ENCODE measurements around the gene CA5B.
"Not testable (repeated sequence)": the region's sequence is repeated elsewhere in the genome, so short reads cannot be mapped to it uniquely, and the experiment has no call there.

The CA5B gene

GRCh38 chrX:15748841-15749240 is 10.8 kb downstream of the CA5B start:
- H3K4me1 ChIP-seq (ENCODE audit: control insufficient read depth, insufficient read depth, low read length, poor library complexity, severe bottlenecking) = peaks cover 44% of the 10 kb centered on the region
- no peak for DNase-seq
- no peaks in the 10 kb centered on the region for H3K9me3 ChIP-seq (ENCODE audit: control insufficient read depth, low read length)
- peak overlapping the region; percentile 98 for H3K27ac ChIP-seq (ENCODE audit: insufficient read depth, low read length, poor library complexity, severe bottlenecking)
- no peaks in the 10 kb centered on the region for H3K36me3 ChIP-seq (ENCODE audit: control insufficient read depth, insufficient read depth, low read length)
- no peaks in the 10 kb centered on the region for H3K27me3 ChIP-seq (replicated peaks; ENCODE audit: control insufficient read depth, insufficient read depth, low read length, poor library complexity, severe bottlenecking)
- H3K4me3 ChIP-seq (ENCODE audit: insufficient read depth, low read depth, low read length, poor library complexity, severe bottlenecking) = no peak overlapping the region

DNA sequence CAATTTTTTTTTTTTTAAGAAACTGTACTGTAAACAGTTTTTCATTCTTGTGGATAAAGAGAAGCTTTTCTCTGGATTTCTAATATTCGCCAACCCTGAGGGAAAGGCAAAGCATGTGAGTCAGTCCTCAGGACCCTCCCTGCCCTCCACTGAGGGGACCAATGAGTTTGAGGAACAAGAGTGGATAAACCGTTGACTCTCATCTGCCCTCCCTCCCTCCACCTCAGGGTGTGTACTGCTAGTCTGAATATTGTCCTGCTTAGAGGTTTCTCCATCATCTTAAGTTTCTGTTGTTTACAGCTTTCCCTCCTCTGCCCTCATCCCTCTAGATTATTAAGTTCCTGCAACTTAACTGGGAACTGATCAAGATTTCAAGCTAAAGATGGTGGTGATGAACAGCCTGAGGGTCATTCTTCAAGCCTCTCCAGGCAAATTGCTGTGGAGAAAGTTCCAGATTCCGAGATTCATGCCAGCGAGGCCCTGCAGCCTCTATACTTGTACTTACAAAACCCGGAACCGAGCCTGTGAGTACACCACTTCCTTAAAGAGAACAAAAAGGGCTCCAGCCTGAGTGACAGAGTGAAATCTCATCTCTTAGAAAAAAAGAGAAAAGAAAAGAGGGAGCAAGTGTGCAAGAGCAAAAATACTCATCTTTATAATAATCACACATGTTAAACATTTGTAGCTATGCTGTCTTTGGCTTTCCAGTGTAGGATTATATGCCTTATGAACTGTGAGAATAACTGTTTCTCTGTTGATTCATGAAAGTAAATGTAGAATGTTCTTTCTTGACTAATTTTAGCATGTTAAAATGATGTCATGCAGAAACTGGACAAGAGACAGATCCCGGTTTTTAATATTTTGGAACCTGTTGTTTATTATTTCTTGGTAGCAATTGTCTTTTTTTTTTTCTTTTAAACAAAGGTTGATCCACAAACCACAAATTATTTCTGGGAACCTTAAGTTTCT is 11.9 kb downstream of the CA5B start:
- H3K4me3 ChIP-seq (ENCODE audit: insufficient read depth, low read depth, low read length, poor library complexity, severe bottlenecking) = peak overlapping the region; percentile 25
- H3K4me1 ChIP-seq (ENCODE audit: control insufficient read depth, insufficient read depth, low read length, poor library complexity, severe bottlenecking) = peaks cover 54% of the 10 kb centered on the region
- H3K27ac ChIP-seq (ENCODE audit: insufficient read depth, low read length, poor library complexity, severe bottlenecking) = peak overlapping the region; percentile 98
- no peaks in the 10 kb centered on the region for H3K9me3 ChIP-seq (ENCODE audit: control insufficient read depth, low read length)
- H3K27me3 ChIP-seq (replicated peaks; ENCODE audit: control insufficient read depth, insufficient read depth, low read length, poor library complexity, severe bottlenecking) = no peaks in the 10 kb centered on the region
- DNase-seq = peak in 2 of 3 donors; percentile 11 to 12
- H3K36me3 ChIP-seq (ENCODE audit: control insufficient read depth, insufficient read depth, low read length) = no peaks in the 10 kb centered on the region

DNA sequence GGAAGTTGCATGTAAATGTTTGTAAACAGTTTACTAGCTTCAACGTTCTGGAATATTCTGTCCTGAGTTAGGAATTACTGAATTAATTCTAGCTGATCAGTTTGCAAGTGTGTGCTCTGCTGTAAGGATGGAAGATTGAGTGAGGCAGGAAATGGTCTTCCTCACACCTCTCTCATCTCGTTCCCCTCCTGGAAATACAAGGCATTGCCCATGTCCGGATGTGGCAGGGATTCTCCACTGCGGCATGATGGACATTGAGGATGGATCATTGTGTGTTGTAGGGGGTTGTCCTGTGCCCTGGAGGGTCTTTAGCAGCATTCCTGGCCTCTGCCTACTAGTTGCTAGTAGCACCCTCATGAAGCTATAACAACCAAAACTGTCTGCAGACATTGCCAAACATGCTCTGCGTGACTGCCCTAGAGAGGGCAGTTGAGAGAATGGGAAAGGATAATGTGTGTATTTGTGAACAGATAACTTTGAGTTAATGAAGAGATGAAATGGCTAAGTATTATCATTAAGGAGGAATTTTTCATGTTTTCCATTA is 12.6 kb downstream of the CA5B start:
- Histone ChIP-seq H3K4me1 (ENCODE audit: control insufficient read depth, insufficient read depth, low read length, poor library complexity, severe bottlenecking) (peaks cover 61% of the 10 kb centered on the region), H3K36me3 (ENCODE audit: control insufficient read depth, insufficient read depth, low read length) (no peaks in the 10 kb centered on the region), H3K27ac (ENCODE audit: insufficient read depth, low read length, poor library complexity, severe bottlenecking) (peak overlapping the region; percentile 98), H3K9me3 (ENCODE audit: control insufficient read depth, low read length) (no peaks in the 10 kb centered on the region), H3K4me3 (ENCODE audit: insufficient read depth, low read depth, low read length, poor library complexity, severe bottlenecking) (peak overlapping the region; percentile 25), H3K27me3 (replicated peaks; ENCODE audit: control insufficient read depth, insufficient read depth, low read length, poor library complexity, severe bottlenecking) (no peaks in the 10 kb centered on the region)
- no peak for DNase-seq

DNA sequence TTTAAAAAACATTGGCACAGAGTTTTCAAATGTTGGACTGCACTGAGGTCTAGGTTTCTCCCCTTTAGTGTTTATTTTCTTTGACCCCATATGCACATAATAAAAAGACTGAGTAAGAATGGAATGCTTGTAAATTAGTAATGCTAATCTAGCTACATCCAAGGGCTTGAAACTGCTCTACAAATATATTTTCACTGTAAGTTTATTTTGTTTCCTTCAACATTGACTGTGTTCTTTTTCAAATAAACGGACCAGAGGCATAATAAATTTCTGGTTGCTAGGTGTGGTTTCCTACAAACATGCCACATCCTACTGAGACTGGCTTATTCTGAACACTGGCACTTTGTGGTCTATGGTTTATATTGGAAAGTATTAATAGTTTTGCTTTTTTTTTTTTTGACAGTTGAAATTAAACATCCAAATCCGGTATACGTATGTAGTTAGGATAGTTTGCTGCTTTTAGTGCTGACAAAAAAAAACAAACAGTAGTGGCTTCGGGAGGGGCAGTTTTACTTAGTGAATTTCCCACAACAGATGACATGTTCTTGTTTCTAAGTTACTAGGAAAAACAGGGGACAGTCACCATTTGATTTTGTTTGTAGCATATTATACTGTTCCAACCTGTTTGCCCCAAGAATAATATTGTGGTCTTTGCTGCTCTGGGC is 13.2 kb downstream of the CA5B start:
- DNase-seq = peak in 2 of 3 donors; percentile 13 to 30
- Histone ChIP-seq H3K4me1 (ENCODE audit: control insufficient read depth, insufficient read depth, low read length, poor library complexity, severe bottlenecking) (peaks cover 60% of the 10 kb centered on the region), H3K4me3 (ENCODE audit: insufficient read depth, low read depth, low read length, poor library complexity, severe bottlenecking) (peak overlapping the region; percentile 25), H3K27me3 (replicated peaks; ENCODE audit: control insufficient read depth, insufficient read depth, low read length, poor library complexity, severe bottlenecking) (no peaks in the 10 kb centered on the region), H3K9me3 (ENCODE audit: control insufficient read depth, low read length) (no peaks in the 10 kb centered on the region), H3K27ac (ENCODE audit: insufficient read depth, low read length, poor library complexity, severe bottlenecking) (peak overlapping the region; percentile 98), H3K36me3 (ENCODE audit: control insufficient read depth, insufficient read depth, low read length) (no peaks in the 10 kb centered on the region)

GRCh38 chrX:15755091-15755490 is 17.0 kb downstream of the CA5B start:
- peak overlapping the region; percentile 98 for H3K27ac ChIP-seq (ENCODE audit: insufficient read depth, low read length, poor library complexity, severe bottlenecking)
- H3K4me1 ChIP-seq (ENCODE audit: control insufficient read depth, insufficient read depth, low read length, poor library complexity, severe bottlenecking) = peaks cover 61% of the 10 kb centered on the region
- H3K4me3 ChIP-seq (ENCODE audit: insufficient read depth, low read depth, low read length, poor library complexity, severe bottlenecking) = no peak overlapping the region
- no peaks in the 10 kb centered on the region for H3K36me3 ChIP-seq (ENCODE audit: control insufficient read depth, insufficient read depth, low read length)
- H3K9me3 ChIP-seq (ENCODE audit: control insufficient read depth, low read length) = no peaks in the 10 kb centered on the region
- no peak for DNase-seq
- no peaks in the 10 kb centered on the region for H3K27me3 ChIP-seq (replicated peaks; ENCODE audit: control insufficient read depth, insufficient read depth, low read length, poor library complexity, severe bottlenecking)

DNA sequence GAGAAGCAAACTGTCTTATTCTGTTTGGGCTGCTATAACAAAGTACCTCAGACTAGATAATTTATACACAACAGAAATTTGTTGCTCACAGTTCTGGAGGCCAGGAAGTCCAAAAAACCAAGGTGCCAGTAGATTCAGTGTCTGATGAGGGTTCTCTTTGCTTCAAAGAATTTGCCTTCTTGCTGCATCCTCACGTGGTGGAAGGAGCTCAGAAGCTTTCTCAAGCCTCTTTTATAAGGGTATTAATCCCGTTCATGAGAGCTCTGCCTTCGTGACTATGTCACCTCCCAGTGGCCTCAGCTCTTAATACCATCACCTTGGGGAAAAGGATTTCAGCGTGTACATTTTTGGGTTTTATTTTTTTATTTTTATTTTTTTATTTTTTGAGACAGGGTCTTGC is 20.1 kb downstream of the CA5B start:
- peaks cover 42% of the 10 kb centered on the region for H3K4me1 ChIP-seq (ENCODE audit: control insufficient read depth, insufficient read depth, low read length, poor library complexity, severe bottlenecking)
- DNase-seq = peak in 1 of 3 donors; percentile 25
- H3K9me3 ChIP-seq (ENCODE audit: control insufficient read depth, low read length) = no peaks in the 10 kb centered on the region
- H3K27ac ChIP-seq (ENCODE audit: insufficient read depth, low read length, poor library complexity, severe bottlenecking) = peak overlapping the region; percentile 61
- H3K4me3 ChIP-seq (ENCODE audit: insufficient read depth, low read depth, low read length, poor library complexity, severe bottlenecking) = no peak overlapping the region
- H3K27me3 ChIP-seq (replicated peaks; ENCODE audit: control insufficient read depth, insufficient read depth, low read length, poor library complexity, severe bottlenecking) = no peaks in the 10 kb centered on the region
- no peaks in the 10 kb centered on the region for H3K36me3 ChIP-seq (ENCODE audit: control insufficient read depth, insufficient read depth, low read length)

DNA sequence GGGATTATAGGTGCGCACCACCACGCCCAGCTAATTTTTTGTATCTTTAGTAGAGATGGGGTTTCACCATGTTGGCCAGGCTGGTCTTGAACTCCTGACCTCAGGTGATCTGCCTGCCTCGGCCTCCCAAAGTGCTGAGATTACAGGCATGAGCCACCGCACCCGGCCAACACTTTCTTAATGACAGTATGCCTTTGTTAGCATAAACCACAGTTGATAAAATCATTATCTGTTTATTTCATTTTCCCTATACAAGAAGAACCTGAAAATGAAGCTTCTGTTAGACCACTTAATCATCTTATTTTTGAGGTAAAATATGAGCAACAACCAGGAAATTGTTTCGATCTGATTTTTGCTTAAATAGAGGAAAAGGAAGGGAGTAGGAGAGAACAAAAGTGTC is 21.8 kb downstream of the CA5B start:
- not testable (repeated sequence) for DNase-seq; H3K4me3 ChIP-seq (ENCODE audit: insufficient read depth, low read depth, low read length, poor library complexity, severe bottlenecking); H3K27me3 ChIP-seq (replicated peaks; ENCODE audit: control insufficient read depth, insufficient read depth, low read length, poor library complexity, severe bottlenecking); H3K36me3 ChIP-seq (ENCODE audit: control insufficient read depth, insufficient read depth, low read length); H3K9me3 ChIP-seq (ENCODE audit: control insufficient read depth, low read length)
- peak overlapping the region; percentile 45 for H3K27ac ChIP-seq (ENCODE audit: insufficient read depth, low read length, poor library complexity, severe bottlenecking)
- peaks cover 26% of the 10 kb centered on the region for H3K4me1 ChIP-seq (ENCODE audit: control insufficient read depth, insufficient read depth, low read length, poor library complexity, severe bottlenecking)

- no peak for DNase-seq
- no peaks in the 10 kb centered on the region for H3K27me3 ChIP-seq (replicated peaks; ENCODE audit: control insufficient read depth, insufficient read depth, low read length, poor library complexity, severe bottlenecking)
- no peak overlapping the region for H3K4me3 ChIP-seq (ENCODE audit: insufficient read depth, low read depth, low read length, poor library complexity, severe bottlenecking)
- peak overlapping the region; percentile 47 for H3K27ac ChIP-seq (ENCODE audit: insufficient read depth, low read length, poor library complexity, severe bottlenecking)
- H3K36me3 ChIP-seq (ENCODE audit: control insufficient read depth, insufficient read depth, low read length) = no peaks in the 10 kb centered on the region
- no peaks in the 10 kb centered on the region for H3K9me3 ChIP-seq (ENCODE audit: control insufficient read depth, low read length)
- H3K4me1 ChIP-seq (ENCODE audit: control insufficient read depth, insufficient read depth, low read length, poor library complexity, severe bottlenecking) = peaks cover 19% of the 10 kb centered on the region
These were observed 23.6 kb downstream of the CA5B start for GRCh38 chrX:15761564-15762191.

DNA sequence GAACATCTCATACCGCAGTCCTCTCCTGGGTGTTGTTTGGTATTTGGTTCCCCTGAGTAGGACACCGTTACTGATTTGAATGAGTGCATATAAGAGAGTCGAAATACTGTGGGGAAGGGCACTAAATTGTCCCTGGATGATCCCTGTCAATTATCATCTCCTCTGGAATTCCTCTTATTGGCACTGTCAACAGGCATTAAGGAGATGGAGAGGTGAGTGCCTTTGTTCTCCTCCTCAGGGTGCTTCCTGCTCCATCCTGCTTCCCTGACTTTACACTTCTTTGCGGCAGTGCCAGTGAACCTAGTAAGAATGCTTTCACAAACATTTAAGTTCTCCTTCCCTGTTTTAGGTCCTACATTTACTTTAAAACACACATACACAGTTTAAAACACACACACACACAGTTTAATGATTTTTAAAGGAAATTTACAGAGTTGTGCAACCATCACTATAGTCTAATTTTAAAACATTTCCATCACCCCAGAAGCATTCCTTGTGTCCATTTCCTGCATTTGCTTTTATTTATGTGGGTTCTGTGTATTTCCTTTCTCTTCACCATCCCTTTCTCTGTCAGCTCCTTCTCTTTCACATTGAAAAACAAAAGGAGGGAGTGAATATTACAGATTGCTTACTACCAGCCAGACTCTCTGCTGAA is 31.4 kb downstream of the CA5B start:
- Histone ChIP-seq H3K4me3 (ENCODE audit: insufficient read depth, low read depth, low read length, poor library complexity, severe bottlenecking) (no peak overlapping the region), H3K4me1 (ENCODE audit: control insufficient read depth, insufficient read depth, low read length, poor library complexity, severe bottlenecking) (no peaks in the 10 kb centered on the region), H3K9me3 (ENCODE audit: control insufficient read depth, low read length) (no peaks in the 10 kb centered on the region), H3K36me3 (ENCODE audit: control insufficient read depth, insufficient read depth, low read length) (peaks cover 4% of the 10 kb centered on the region), H3K27ac (ENCODE audit: insufficient read depth, low read length, poor library complexity, severe bottlenecking) (no peak overlapping the region), H3K27me3 (replicated peaks; ENCODE audit: control insufficient read depth, insufficient read depth, low read length, poor library complexity, severe bottlenecking) (no peaks in the 10 kb centered on the region)
- DNase-seq = no peak

Measured in effector memory CD4-positive, alpha-beta T cell (primary cell).